ENCODE data around the gene ZMIZ1.

Gene ZMIZ1

GRCh38 chr10:79116801-79117723 is 48.3 kb downstream of the ZMIZ1 start:
- no peak for DNase-seq (ENCODE audit: low read depth)

- DNase-seq (ENCODE audit: low read depth) = no peak
These were observed 49.8 kb downstream of the ZMIZ1 start for GRCh38 chr10:79118286-79119202.

GRCh38 chr10:79119306-79119705 is 50.5 kb downstream of the ZMIZ1 start:
- DNase-seq (ENCODE audit: low read depth) = no peak

GRCh38 chr10:79123547-79123963 is 54.8 kb downstream of the ZMIZ1 start:
- no peak for DNase-seq (ENCODE audit: low read depth)

GRCh38 chr10:79124066-79124465 is 55.3 kb downstream of the ZMIZ1 start:
- no peak for DNase-seq (ENCODE audit: low read depth)

GRCh38 chr10:79125092-79125491 is 56.3 kb downstream of the ZMIZ1 start:
- DNase-seq (ENCODE audit: low read depth) = no peak

GRCh38 chr10:79126351-79127080 is 57.8 kb downstream of the ZMIZ1 start:
- DNase-seq (ENCODE audit: low read depth) = no peak

GRCh38 chr10:79127151-79127961 is 58.6 kb downstream of the ZMIZ1 start:
- no peak for DNase-seq (ENCODE audit: low read depth)

- DNase-seq (ENCODE audit: low read depth) = no peak
These were observed 59.6 kb downstream of the ZMIZ1 start for GRCh38 chr10:79128241-79128922.

- no peak for DNase-seq (ENCODE audit: low read depth)
These were observed 60.1 kb downstream of the ZMIZ1 start for GRCh38 chr10:79128923-79129305.

- no peak for DNase-seq (ENCODE audit: low read depth)
These were observed 60.7 kb downstream of the ZMIZ1 start for GRCh38 chr10:79129361-79129997.

- no peak for DNase-seq (ENCODE audit: low read depth)
These were observed 61.5 kb downstream of the ZMIZ1 start for GRCh38 chr10:79130255-79130654.

GRCh38 chr10:79130846-79131245 is 62.1 kb downstream of the ZMIZ1 start:
- no peak for DNase-seq (ENCODE audit: low read depth)

GRCh38 chr10:79131836-79132631 is 63.3 kb downstream of the ZMIZ1 start:
- no peak for DNase-seq (ENCODE audit: low read depth)

GRCh38 chr10:79132681-79133381 is 64.1 kb downstream of the ZMIZ1 start:
- DNase-seq (ENCODE audit: low read depth) = no peak

- no peak for DNase-seq (ENCODE audit: low read depth)
These were observed 64.7 kb downstream of the ZMIZ1 start for GRCh38 chr10:79133416-79133815.

GRCh38 chr10:79135790-79136189 is 67.0 kb downstream of the ZMIZ1 start:
- no peak for DNase-seq (ENCODE audit: low read depth)

- DNase-seq (ENCODE audit: low read depth) = no peak
These were observed 67.7 kb downstream of the ZMIZ1 start for GRCh38 chr10:79136236-79137005.
